K562 (cell line): ENCODE data around the gene DAW1.

Experiments
- ADNP ChIP-seq: fragments of 200-800 bp; sonication (Bioruptor generic); IDR thresholded peaks from 2 replicates; pipeline ENCODE4 v1.6.1; 2016; ENCODE audit warnings: missing genetic modification characterization, missing compliant biosample characterization
- CTCF ChIP-seq, 3 experiments: IDR thresholded peaks in 2 of 3; conservative IDR thresholded peaks in 1 of 3; 2 replicates each; pipeline ENCODE4 v1.5.1; 2011 to 2012; ENCODE audit warnings: low read length in 3 of 3, mild to moderate bottlenecking in 3 of 3, control low read depth in 2 of 3, improper control_type of control experiment in 1 of 3, inconsistent platforms in 1 of 3, low read depth in 1 of 3, mixed read lengths in 1 of 3, moderate library complexity in 1 of 3; ENCODE audit not compliant: insufficient read depth in 2 of 3
- ERF ChIP-seq: fragments of 450-650 bp; formaldehyde crosslinking; IDR thresholded peaks from 2 replicates; pipeline ENCODE4 v1.4.0; 2020; ENCODE audit warnings: mild to moderate bottlenecking, mixed read lengths
- ILK ChIP-seq: fragments of 450-650 bp; IDR thresholded peaks from 2 replicates; pipeline ENCODE4 v1.6.1; 2016; ENCODE audit warnings: missing genetic modification characterization, low read depth, mild to moderate bottlenecking, missing compliant biosample characterization, moderate library complexity, borderline replicate concordance
- IRF9 ChIP-seq: fragments of 450-650 bp; IDR thresholded peaks from 2 replicates; pipeline ENCODE4 v1.6.1; 2016; ENCODE audit warnings: missing biosample characterization, missing genetic modification characterization
- JUND ChIP-seq, 2 experiments: IDR thresholded peaks; 2 replicates in 1 of 2; 3 replicates in 1 of 2; pipeline ENCODE4 v1.6.1; 2011; ENCODE audit warnings: borderline replicate concordance in 2 of 2, low read depth in 2 of 2, low read length in 2 of 2, improper control_type of control experiment in 1 of 2, missing biosample characterization in 1 of 2, missing genetic modification characterization in 1 of 2, missing genetic modification reagents in 1 of 2
- NELFE ChIP-seq: IDR thresholded peaks from 2 replicates; pipeline ENCODE4 v1.6.1; 2011; ENCODE audit warnings: mild to moderate bottlenecking; ENCODE audit not compliant: insufficient read depth, insufficient read length
- POLR2AphosphoS5 ChIP-seq: IDR thresholded peaks from 2 replicates; pipeline ENCODE4 v1.6.1; 2011; ENCODE audit warnings: mild to moderate bottlenecking, low read depth, low read length, moderate library complexity; ENCODE audit not compliant: control insufficient read depth, insufficient read depth
- POLR2G ChIP-seq: fragments of 200-400 bp; formaldehyde crosslinking; IDR thresholded peaks from 2 replicates; pipeline ENCODE4 v1.6.1; 2017; ENCODE audit warnings: low read depth, mild to moderate bottlenecking, antibody characterized with exemption, low read length, moderate library complexity
- ZBTB1 ChIP-seq: sonication (generic); formaldehyde crosslinking; IDR thresholded peaks from 2 replicates; pipeline ENCODE4 v1.8.1; 2023; ENCODE audit warnings: missing genetic modification reagents, low read depth, mild to moderate bottlenecking, borderline replicate concordance
- ZNF197 ChIP-seq: fragments of 200-800 bp; sonication (Bioruptor generic); IDR thresholded peaks from 2 replicates; pipeline ENCODE4 v1.6.1; 2016; ENCODE audit warnings: low read depth, missing genetic modification characterization, missing compliant biosample characterization
- ZNF212 ChIP-seq: fragments of 450-650 bp; formaldehyde crosslinking; IDR thresholded peaks from 2 replicates; pipeline ENCODE4 v1.4.0; 2020; ENCODE audit warnings: mild to moderate bottlenecking
- TF ChIP-seq, protein P1 (sequence below): IDR thresholded peaks from 2 replicates; pipeline ENCODE4 v1.6.1; 2012; ENCODE audit warnings: low read depth, low read length, improper control_type of control experiment, borderline replicate concordance

GRCh38 chr2:227933884-227934283 lies 62.5 kb downstream of the DAW1 start:
- no peak for TF ChIP-seq ZBTB1 (CRISPR knock-in tag)
- no peak for TF ChIP-seq CTCF (IDR thresholded peaks at IDR 0.05 in 2 of 3, conservative IDR thresholded peaks at IDR 0.05 in 1 of 3; ENCODE audit: insufficient read depth in 2 of 3, low read depth in 1 of 3, low read length in 3 of 3)
- TF ChIP-seq, protein P1, sequence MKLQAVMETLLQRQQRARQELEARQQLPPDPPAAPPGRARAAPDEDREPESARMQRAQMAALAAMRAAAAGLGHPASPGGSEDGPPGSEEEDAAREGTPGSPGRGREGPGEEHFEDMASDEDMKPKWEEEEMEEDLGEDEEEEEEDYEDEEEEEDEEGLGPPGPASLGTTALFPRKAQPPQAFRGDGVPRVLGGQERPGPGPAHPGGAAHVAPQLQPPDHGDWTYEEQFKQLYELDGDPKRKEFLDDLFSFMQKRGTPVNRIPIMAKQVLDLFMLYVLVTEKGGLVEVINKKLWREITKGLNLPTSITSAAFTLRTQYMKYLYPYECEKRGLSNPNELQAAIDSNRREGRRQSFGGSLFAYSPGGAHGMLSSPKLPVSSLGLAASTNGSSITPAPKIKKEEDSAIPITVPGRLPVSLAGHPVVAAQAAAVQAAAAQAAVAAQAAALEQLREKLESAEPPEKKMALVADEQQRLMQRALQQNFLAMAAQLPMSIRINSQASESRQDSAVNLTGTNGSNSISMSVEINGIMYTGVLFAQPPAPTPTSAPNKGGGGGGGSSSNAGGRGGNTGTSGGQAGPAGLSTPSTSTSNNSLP, result no peak
- no peak for TF ChIP-seq NELFE
- TF ChIP-seq ILK (tag), result no peak
- TF ChIP-seq POLR2G, result no peak
- TF ChIP-seq ERF (CRISPR knock-in tag), result no peak
- TF ChIP-seq IRF9 (tag), result no peak
- TF ChIP-seq ZNF197 (CRISPR knock-in tag), result no peak
- no peak for TF ChIP-seq POLR2AphosphoS5
- TF ChIP-seq ZNF212 (CRISPR knock-in tag), result no peak
- TF ChIP-seq ADNP (tag), result no peak
- TF ChIP-seq JUND (IDR thresholded peaks at IDR 0.05; ENCODE audit: borderline replicate concordance, low read depth, low read length), result no peak
- no peak for TF ChIP-seq JUND (tag; IDR thresholded peaks at IDR 0.05; ENCODE audit: borderline replicate concordance, low read depth, low read length)
